Transverse colon (tissue), 4 donors: ENCODE results near the gene FGFR2. TPM values are rescaled to one million over a fixed set of nuclear protein-coding genes. Genes with fewer than 3 reads are reported as not detected.

Source experiments
- DNase-seq: peaks from one replicate; pipeline ENCODE4 v3.0.0-alpha.2; 2019
- H3K27ac ChIP-seq, 4 donors: fragments of 200-600 bp; sonication (generic); 2 replicates each; pipeline ENCODE4 v1.5.1; 2016 to 2018; ENCODE audit warnings: inconsistent platforms in 4 of 4
- H3K27me3 ChIP-seq: fragments of 200-600 bp; sonication (generic); 2 replicates; pipeline ENCODE4 v1.5.1; 2017; ENCODE audit warnings: inconsistent platforms
- H3K36me3 ChIP-seq, 4 donors: fragments of 200-600 bp; sonication (generic); 2 replicates each; pipeline ENCODE4 v1.5.1; 2017 to 2019; ENCODE audit warnings: inconsistent platforms in 4 of 4
- H3K4me1 ChIP-seq, 4 donors: fragments of 200-600 bp; sonication (generic); 2 replicates each; pipeline ENCODE4 v1.5.1; 2017 to 2020; ENCODE audit warnings: inconsistent platforms in 4 of 4
- H3K4me3 ChIP-seq, 4 donors: fragments of 200-600 bp; sonication (generic); 1 replicate in 1 of 4; 2 replicates in 3 of 4; pipeline versions ENCODE4 v1.5.1 to v1.6.1; 2017 to 2019; ENCODE audit warnings: inconsistent platforms in 4 of 4
- H3K9me3 ChIP-seq, 2 donors: fragments of 200-600 bp; sonication (generic); 2 replicates each; pipeline ENCODE4 v1.5.1; 2017 to 2019; ENCODE audit warnings: inconsistent platforms in 2 of 2
- EP300 ChIP-seq: sonication (generic); formaldehyde crosslinking; IDR thresholded peaks from one replicate; pipeline ENCODE4 v1.6.1; 2017; ENCODE audit warnings: antibody characterized with exemption, low read depth
- POLR2A ChIP-seq: fragments of 450-650 bp; IDR thresholded peaks from one replicate; pipeline ENCODE4 v1.6.1; 2016; ENCODE audit warnings: antibody characterized with exemption, mild to moderate bottlenecking, moderate library complexity
- POLR2AphosphoS5 ChIP-seq, 3 donors: sonication (generic); formaldehyde crosslinking; IDR thresholded peaks; one replicate each; pipeline ENCODE4 v1.6.1; 2016; ENCODE audit warnings: antibody characterized with exemption in 3 of 3
- WGBS, 2 donors: methylation state at CpG; one replicate each; pipeline ENCODE4 v1.1.5; 2018; ENCODE audit warnings: low coverage in 1 of 2; 5-methylcytosine and 5-hydroxymethylcytosine counted together
- in situ Hi-C, 4 donors: fragments of 200-750 bp; cut with MboI; loops; one replicate each; pipeline versions ENCODE4 v1.15.0 to v1.15.1; 2017; ENCODE audit warnings: low sequenced_read_pairs in 3 of 4, low pct_ligation_motif_present in 1 of 4, low pct_unique_long_range_greater_than_20kb in 1 of 4
- intact Hi-C: fragments of 100-400 bp; cut with DNase I; formaldehyde crosslinking; loops from one replicate; pipeline ENCODE4 v1.15.1; 2023; ENCODE audit warnings: low total_unique reads
- total RNA-seq, 4 donors: library from RNA; depleted of rRNA; stranded (reverse); fragments of >200 nt; gene quantifications; one replicate each; pipeline ENCODE4 v1.1.0, GENCODE V29; 2016
- TF ChIP-seq, protein P1 (sequence below), 5 experiments: fragments of 200-600 bp in 3 of 5; fragments of 450-650 bp in 2 of 5; sonication (generic) in 3 of 5; IDR thresholded peaks; 1 replicate in 2 of 5; 2 replicates in 3 of 5; pipeline ENCODE4 v1.5.1; 2016 to 2017; ENCODE audit warnings: antibody characterized with exemption in 5 of 5, inconsistent platforms in 3 of 5, mild to moderate bottlenecking in 2 of 5, moderate library complexity in 1 of 5

FGFR2 gene
- total RNA-seq, 4 donors from 2014 or later = 30.3 to 114 (median 87.9) TPM

DNA sequence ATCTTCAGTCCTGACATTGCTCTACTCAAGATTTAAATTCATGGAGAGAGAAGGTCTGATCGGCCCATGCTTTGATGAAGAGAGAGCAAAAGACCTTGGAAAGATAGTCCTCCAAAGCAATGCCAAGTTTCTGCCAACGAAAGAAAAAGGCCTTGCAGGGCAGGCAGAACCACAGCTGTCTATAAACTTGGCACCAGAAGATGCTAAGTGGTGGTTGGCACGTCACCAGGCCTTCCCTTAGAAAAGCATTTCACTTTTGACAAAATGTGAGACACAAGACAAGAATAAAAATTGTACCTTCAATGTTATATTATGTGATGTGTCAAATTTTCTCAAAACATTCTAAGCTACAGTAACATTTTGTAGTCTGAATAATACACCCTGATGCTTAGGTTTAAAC is 42.0 kb upstream of the FGFR2 start:
- Histone ChIP-seq H3K4me1 (no peaks in the 10 kb centered on the region), H3K36me3 (no peaks in the 10 kb centered on the region), H3K27ac (no peak overlapping the region), H3K27me3 (no peaks in the 10 kb centered on the region), H3K9me3 (peaks cover 0 to 5% of the 10 kb centered on the region in 2 donors), H3K4me3 (no peak overlapping the region)
- in situ Hi-C loops (no loop called here), intact Hi-C loops (no loop called here)
- 69% methylated on average over 3 of the region's 3 CpGs; no CpG with 5 or more reads in 1 of the 2 donors for WGBS, 2 donors
- no peak for DNase-seq
- no peak for TF ChIP-seq POLR2AphosphoS5 (IDR thresholded peaks at IDR 0.05)
- no peak for TF ChIP-seq POLR2A
- TF ChIP-seq, protein P1, sequence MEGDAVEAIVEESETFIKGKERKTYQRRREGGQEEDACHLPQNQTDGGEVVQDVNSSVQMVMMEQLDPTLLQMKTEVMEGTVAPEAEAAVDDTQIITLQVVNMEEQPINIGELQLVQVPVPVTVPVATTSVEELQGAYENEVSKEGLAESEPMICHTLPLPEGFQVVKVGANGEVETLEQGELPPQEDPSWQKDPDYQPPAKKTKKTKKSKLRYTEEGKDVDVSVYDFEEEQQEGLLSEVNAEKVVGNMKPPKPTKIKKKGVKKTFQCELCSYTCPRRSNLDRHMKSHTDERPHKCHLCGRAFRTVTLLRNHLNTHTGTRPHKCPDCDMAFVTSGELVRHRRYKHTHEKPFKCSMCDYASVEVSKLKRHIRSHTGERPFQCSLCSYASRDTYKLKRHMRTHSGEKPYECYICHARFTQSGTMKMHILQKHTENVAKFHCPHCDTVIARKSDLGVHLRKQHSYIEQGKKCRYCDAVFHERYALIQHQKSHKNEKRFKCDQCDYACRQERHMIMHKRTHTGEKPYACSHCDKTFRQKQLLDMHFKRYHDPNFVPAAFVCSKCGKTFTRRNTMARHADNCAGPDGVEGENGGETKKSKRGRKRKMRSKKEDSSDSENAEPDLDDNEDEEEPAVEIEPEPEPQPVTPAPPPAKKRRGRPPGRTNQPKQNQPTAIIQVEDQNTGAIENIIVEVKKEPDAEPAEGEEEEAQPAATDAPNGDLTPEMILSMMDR (IDR thresholded peaks at IDR 0.05) = no peak
- TF ChIP-seq EP300 = no peak

DNA sequence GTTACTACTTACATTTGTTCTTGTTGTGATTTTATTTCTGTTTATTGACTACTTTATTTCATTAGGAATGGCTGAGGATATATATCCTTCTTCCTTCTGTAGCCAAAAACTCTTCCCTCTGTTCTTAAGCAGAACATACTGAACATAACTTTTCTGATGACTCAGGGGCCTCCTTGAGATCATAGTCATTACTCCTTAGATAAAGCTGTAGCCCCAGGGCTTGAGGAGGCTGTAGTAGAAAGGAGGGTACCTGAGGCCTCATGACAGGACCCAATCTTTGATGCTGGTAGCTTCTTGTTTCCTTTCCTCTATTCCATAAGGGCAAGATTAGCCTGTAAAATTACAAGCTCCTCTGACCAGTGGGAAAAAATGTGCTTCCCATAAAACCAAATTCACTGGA is 41.2 kb upstream of the FGFR2 start:
- Histone ChIP-seq H3K4me1 (no peaks in the 10 kb centered on the region), H3K4me3 (no peak overlapping the region), H3K27ac (no peak overlapping the region), H3K27me3 (no peaks in the 10 kb centered on the region), H3K9me3 (peaks cover 0 to 5% of the 10 kb centered on the region in 2 donors), H3K36me3 (no peaks in the 10 kb centered on the region)
- in situ Hi-C loops (no loop called here), intact Hi-C loops (no loop called here)
- no peak for DNase-seq
- no peak for TF ChIP-seq POLR2A
- TF ChIP-seq EP300 = no peak
- TF ChIP-seq POLR2AphosphoS5 (IDR thresholded peaks at IDR 0.05) = no peak
- TF ChIP-seq, protein P1 (IDR thresholded peaks at IDR 0.05) = no peak

DNA sequence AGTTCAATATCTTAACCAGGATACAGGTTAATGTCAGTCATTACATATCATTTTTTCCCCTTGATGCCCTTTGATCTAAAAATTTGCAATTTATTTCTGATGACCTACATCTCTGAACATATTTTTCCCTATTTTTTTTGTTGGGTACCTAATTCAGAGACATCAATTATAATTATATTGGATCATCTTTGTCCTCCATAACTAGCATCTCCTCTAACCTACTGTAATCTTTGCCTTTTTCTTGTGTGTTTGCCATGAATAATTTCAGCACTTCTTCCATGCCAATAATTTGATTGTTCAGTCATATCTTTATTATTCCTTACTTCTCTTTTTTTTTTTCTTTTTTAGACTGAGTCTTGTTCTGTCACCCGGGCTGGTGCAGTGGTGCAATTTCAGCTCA is 39.2 kb upstream of the FGFR2 start:
- Histone ChIP-seq H3K27ac (no peak overlapping the region), H3K36me3 (no peaks in the 10 kb centered on the region), H3K9me3 (peaks cover 0 to 5% of the 10 kb centered on the region in 2 donors), H3K27me3 (no peaks in the 10 kb centered on the region), H3K4me1 (no peaks in the 10 kb centered on the region), H3K4me3 (no peak overlapping the region)
- DNase-seq = no peak
- in situ Hi-C loops = no loop called here
- WGBS, 2 donors = 83 to 100% methylated on average over 1 of the region's 1 CpG
- TF ChIP-seq EP300 (no peak), POLR2A (no peak), POLR2AphosphoS5 (IDR thresholded peaks at IDR 0.05) (no peak)
- TF ChIP-seq, protein P1 (IDR thresholded peaks at IDR 0.05) = no peak
- intact Hi-C loops = no loop called here

DNA sequence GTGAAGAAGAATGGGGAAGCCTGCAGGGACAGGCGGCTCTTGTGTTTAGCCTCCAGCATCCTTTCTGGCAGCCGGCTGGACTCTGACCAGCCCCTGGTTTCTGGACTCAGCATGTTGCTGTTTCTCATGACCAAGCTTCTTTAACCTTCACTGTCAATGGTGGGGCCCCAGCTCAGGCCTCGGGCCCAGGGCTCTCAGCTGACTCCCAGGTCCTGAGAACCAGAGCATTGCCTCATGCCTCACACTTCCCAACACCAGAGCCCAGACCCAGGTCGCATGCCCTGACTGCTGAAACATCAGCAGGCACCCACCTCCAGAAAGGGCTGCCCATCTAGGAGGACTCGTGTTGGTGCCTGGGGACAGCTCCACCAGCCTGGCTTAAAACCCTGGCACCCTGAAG is 34.8 kb upstream of the FGFR2 start:
- Histone ChIP-seq H3K4me3 (no peak overlapping the region), H3K4me1 (no peaks in the 10 kb centered on the region), H3K27ac (no peak overlapping the region), H3K9me3 (peaks cover 0 to 5% of the 10 kb centered on the region in 2 donors), H3K27me3 (no peaks in the 10 kb centered on the region), H3K36me3 (no peaks in the 10 kb centered on the region)
- intact Hi-C loops = no loop called here
- in situ Hi-C loops = no loop called here
- TF ChIP-seq POLR2AphosphoS5 (IDR thresholded peaks at IDR 0.05) = no peak
- DNase-seq = no peak
- 63% methylated on average over 5 of the region's 5 CpGs; no CpG with 5 or more reads in 1 of the 2 donors for WGBS, 2 donors

DNA sequence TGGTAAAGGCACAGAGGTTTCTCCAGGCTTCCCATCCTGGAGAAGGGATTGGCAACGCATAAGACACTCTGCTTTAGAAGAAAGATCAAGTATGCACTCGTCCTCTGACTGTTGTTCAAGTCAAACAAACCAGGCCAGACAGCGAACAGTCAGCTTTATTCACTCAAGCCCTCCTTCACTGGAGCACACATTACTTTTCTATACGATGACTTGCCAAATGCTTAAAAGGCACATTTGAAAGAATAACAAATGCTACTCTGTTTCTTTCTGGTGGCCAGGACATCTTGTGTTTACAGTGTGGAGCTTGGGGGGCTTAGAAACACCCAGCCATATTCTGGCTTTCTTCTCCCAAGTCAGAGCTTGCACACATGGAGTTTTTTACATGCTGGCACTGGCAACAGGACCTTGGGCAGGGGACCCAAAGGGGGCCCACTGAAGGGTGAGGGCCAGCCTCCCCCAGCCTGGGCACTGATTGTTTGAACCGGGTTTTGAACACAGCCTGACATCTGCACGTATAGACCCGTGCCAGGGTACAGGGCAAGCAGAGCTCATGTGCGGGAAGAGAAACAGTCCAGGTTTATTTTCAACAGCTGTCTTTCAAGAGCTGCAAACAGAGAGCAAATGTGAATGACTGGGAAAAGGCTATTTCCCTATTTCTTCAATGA is 33.3 kb upstream of the FGFR2 start:
- H3K4me3 ChIP-seq = no peak overlapping the region
- no peaks in the 10 kb centered on the region for H3K36me3 ChIP-seq
- 72 to 83% methylated on average over 1 to 8 of the region's 8 CpGs for WGBS, 2 donors
- H3K27me3 ChIP-seq = no peaks in the 10 kb centered on the region
- no peak for DNase-seq
- intact Hi-C loops (no loop called here), in situ Hi-C loops (no loop called here)
- TF ChIP-seq, protein P1 (IDR thresholded peaks at IDR 0.05) = no peak
- TF ChIP-seq EP300 (no peak), POLR2AphosphoS5 (IDR thresholded peaks at IDR 0.05) (no peak), POLR2A (no peak)
- H3K27ac ChIP-seq = no peak overlapping the region
- no peaks in the 10 kb centered on the region for H3K9me3 ChIP-seq
- no peaks in the 10 kb centered on the region for H3K4me1 ChIP-seq
